GM12878 (cell line): Measurements from ENCODE around the gene LDLRAD3. TPM values are rescaled to one million over a fixed set of nuclear protein-coding genes. Genes with fewer than 3 reads are reported as not detected.

Experiments used
- ATAC-seq: fragments of 200-7000 bp; cut with Tn5 transposase; 3 replicates; pipeline ENCODE4 v1.9.1; 2020; ENCODE audit warnings: mild to moderate bottlenecking, moderate library complexity
- BruUV-seq: library from RNA; stranded (reverse); fragments of 400-500 nt; replicated peaks from 2 replicates; lab custom pipeline; 2021; lab: Mats Ljungman, UMichigan
- CTCF ChIA-PET: fragments of 300-600 bp; sonication (Branson Sonifier 250); formaldehyde crosslinking; extraction: SDS; loops from one replicate; lab custom pipeline; 2021; ENCODE audit warnings: inconsistent platforms; lab: Yijun Ruan, JAX
- POLR2A ChIA-PET: fragments of 350-600 bp; formaldehyde crosslinking; extraction: SDS; loops from one replicate; lab custom pipeline; 2021; ENCODE audit warnings: inconsistent platforms; lab: Charles Lee
- RAD21 ChIA-PET: fragments of 300-600 bp; sonication (Branson Sonifier 250); formaldehyde crosslinking; loops from one replicate; lab custom pipeline; 2023; ENCODE audit warnings: antibody characterized with exemption; ENCODE audit not compliant: unreplicated experiment; lab: Charles Lee
- SMC1A ChIA-PET: fragments of 300-600 bp; sonication (Branson Sonifier 250); formaldehyde crosslinking; loops from one replicate; lab custom pipeline; 2023; ENCODE audit not compliant: unreplicated experiment, uncharacterized antibody; lab: Charles Lee
- DNase-seq: peaks from one replicate; pipeline ENCODE4 v3.0.0-alpha.2; 2011; ENCODE audit warnings: low read depth, low spot score
- FAIRE-seq: peaks from 3 replicates; lab custom pipeline; 2011; peaks lifted over from hg19 to GRCh38; lab: Jason Lieb, UNC
- H2AFZ ChIP-seq: 2 replicates; pipeline ENCODE4 v1.6.0; 2011; ENCODE audit warnings: low read depth, low read length, control low read depth; ENCODE audit not compliant: control insufficient read depth
- H3K27ac ChIP-seq: 2 replicates; pipeline ENCODE4 v1.5.1; 2011; ENCODE audit warnings: control low read depth; ENCODE audit not compliant: control insufficient read depth, insufficient read depth
- H3K27me3 ChIP-seq, 2 experiments: replicated peaks in 1 of 2; 2 replicates each; pipeline versions ENCODE4 v1.6.0 to v1.6.1; 2011; ENCODE audit warnings: low read length in 1 of 2; ENCODE audit not compliant: control insufficient read depth in 2 of 2, insufficient read depth in 2 of 2
- H3K36me3 ChIP-seq, 2 experiments: 2 replicates each; pipeline ENCODE4 v1.5.1; 2011; ENCODE audit warnings: low read length in 1 of 2; ENCODE audit not compliant: control insufficient read depth in 2 of 2, insufficient read depth in 2 of 2
- H3K4me1 ChIP-seq: 2 replicates; pipeline ENCODE4 v1.6.1; 2011; ENCODE audit warnings: mild to moderate bottlenecking, low read length, moderate library complexity, mixed read lengths; ENCODE audit not compliant: control insufficient read depth, insufficient read depth
- H3K4me2 ChIP-seq: 2 replicates; pipeline ENCODE4 v1.6.0; 2011; ENCODE audit warnings: control low read depth; ENCODE audit not compliant: control insufficient read depth, insufficient read depth
- H3K4me3 ChIP-seq: fragments of 200-600 bp; sonication (generic); 2 replicates; pipeline ENCODE4 v1.5.1; 2016
- H3K79me2 ChIP-seq: 2 replicates; pipeline ENCODE4 v1.6.0; 2011; ENCODE audit warnings: low read length; ENCODE audit not compliant: control insufficient read depth, insufficient read depth
- H3K9ac ChIP-seq: 2 replicates; pipeline ENCODE4 v1.8.0; 2011; ENCODE audit warnings: low read length, control low read depth, mixed read lengths; ENCODE audit not compliant: control insufficient read depth, insufficient read depth
- H3K9me3 ChIP-seq: replicated peaks from 3 replicates; pipeline ENCODE4 v1.5.1; 2011; ENCODE audit warnings: mild to moderate bottlenecking, low read length; ENCODE audit not compliant: control insufficient read depth, insufficient read depth
- H4K20me1 ChIP-seq: 2 replicates; pipeline ENCODE4 v1.6.0; 2011; ENCODE audit not compliant: control insufficient read depth, insufficient read depth
- IKZF2 ChIP-seq, 2 experiments: fragments of 450-650 bp; IDR thresholded peaks; 2 replicates each; pipeline ENCODE4 v1.6.1; 2017; ENCODE audit warnings: mild to moderate bottlenecking in 2 of 2, moderate library complexity in 2 of 2
- MEF2A ChIP-seq: IDR thresholded peaks from 2 replicates; pipeline ENCODE4 v1.6.1; 2011; ENCODE audit warnings: low read depth, mild to moderate bottlenecking, low read length, moderate library complexity; ENCODE audit not compliant: insufficient read depth
- MTA3 ChIP-seq: IDR thresholded peaks from 2 replicates; pipeline ENCODE4 v1.6.1; 2012; ENCODE audit warnings: low read length, inconsistent platforms, borderline replicate concordance
- NFYA ChIP-seq: IDR thresholded peaks from 2 replicates; pipeline ENCODE4 v1.6.1; 2011; ENCODE audit warnings: low read depth, mild to moderate bottlenecking, low read length, improper control_type of control experiment, borderline replicate concordance
- REST ChIP-seq: IDR thresholded peaks from 2 replicates; pipeline ENCODE4 v1.6.1; 2012; ENCODE audit warnings: mild to moderate bottlenecking, low read depth, low read length
- TBL1XR1 ChIP-seq: IDR thresholded peaks from 2 replicates; pipeline ENCODE4 v1.6.1; 2012; ENCODE audit warnings: low read depth, low read length, improper control_type of control experiment
- USF1 ChIP-seq: IDR thresholded peaks from 2 replicates; pipeline ENCODE4 v1.6.1; 2011; ENCODE audit warnings: borderline replicate concordance, low read depth, mild to moderate bottlenecking, moderate library complexity, mixed read lengths, low read length; ENCODE audit not compliant: insufficient read depth; ENCODE audit errors: extremely low read length
- ZNF217 ChIP-seq: fragments of 450-650 bp; IDR thresholded peaks from 2 replicates; pipeline ENCODE4 v1.6.1; 2017; ENCODE audit warnings: antibody characterized with exemption, mild to moderate bottlenecking
- ZNF274 ChIP-seq: IDR thresholded peaks from one replicate; pipeline ENCODE4 v1.8.0; 2011; ENCODE audit not compliant: insufficient read length, insufficient read depth
- WGBS: methylation state at CpG from one replicate; pipeline ENCODE4 v1.1.6; 2016; ENCODE audit warnings: low lambda C conversion rate; ENCODE audit not compliant: insufficient replicate concordance, insufficient coverage; ENCODE audit errors: missing lambda C conversion rate; 5-methylcytosine and 5-hydroxymethylcytosine counted together
- in situ Hi-C: fragments of 300-500 bp; cut with MboI; formaldehyde crosslinking; loops from 9 replicates; pipeline ENCODE4 v1.14.3; 2018; ENCODE audit warnings: mixed read lengths
- intact Hi-C: fragments of 100-400 bp; cut with micrococcal nuclease; formaldehyde crosslinking; loops from one replicate; pipeline ENCODE4 v1.14.2; 2022; ENCODE audit not compliant: unreplicated experiment
- polyA plus RNA-seq, 11 experiments: library from polyadenylated mRNA; depleted of rRNA in 4 of 11; unstranded in 6 of 11; stranded (reverse) in 5 of 11; fragments of >200 nt; fragmentation: Nextera tagmentation in 4 of 11; fragmentation: Illumina TruSeq in 1 of 11; extraction: Ambion mirVana in 4 of 11; extraction: Trizol in 1 of 11; gene quantifications; 1 replicate in 1 of 11; 2 replicates in 10 of 11; pipeline versions ENCODE4 v1.2.1 to v1.2.3, GENCODE V29; 2011 to 2016; ENCODE audit warnings: inconsistent platforms in 2 of 11, missing spikeins in 2 of 11, low read depth in 1 of 11
- total RNA-seq, 4 experiments: library from RNA; depleted of rRNA in 3 of 4; stranded (reverse); fragments of >200 nt in 3 of 4; fragmentation: Illumina TruSeq in 1 of 4; extraction: Trizol in 1 of 4; gene quantifications; 2 replicates each; pipeline versions ENCODE4 v1.2.1 to v1.2.3, GENCODE V29; 2013 to 2021
- TF ChIP-seq, protein P1 (sequence below): fragments of 450-650 bp; formaldehyde crosslinking; IDR thresholded peaks from 2 replicates; pipeline ENCODE4 v1.5.0; 2022; ENCODE audit warnings: mild to moderate bottlenecking, missing genetic modification characterization

The LDLRAD3 gene
- total and polyA plus RNA-seq, 10 of the 15 experiments (the other 5 are each of a cell fraction or from before 2014, with no cell fraction given) = 2.5 to 17.2 (median 10.7) TPM

DNA sequence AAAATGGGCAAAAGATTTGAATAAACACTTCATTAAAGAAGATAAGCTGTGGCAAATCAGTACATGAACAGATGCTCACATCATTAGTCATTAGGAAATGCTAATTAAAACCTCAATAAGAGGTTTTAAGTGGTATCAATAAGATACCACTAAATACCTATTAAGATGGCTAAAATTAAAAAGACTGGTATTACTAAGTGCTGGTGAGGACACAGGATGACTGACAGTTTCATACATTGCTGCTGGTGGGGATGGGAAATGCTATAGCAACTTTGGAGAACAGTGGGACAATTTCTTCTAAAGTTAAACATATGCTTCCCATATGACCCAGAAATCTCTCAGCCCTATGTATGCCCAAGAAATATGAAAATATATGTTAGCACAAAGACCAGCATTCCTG is 276.1 kb downstream of the LDLRAD3 start (continued):
- TF ChIP-seq NFYA (no peak), ZNF274 (no peak), TBL1XR1 (no peak), MEF2A (no peak), IKZF2 (IDR thresholded peaks at IDR 0.05) (no peak)

GRCh38 chr11:36222831-36223635 is 279.2 kb downstream of the LDLRAD3 start:
- intact Hi-C loops (no loop called here), in situ Hi-C loops (no loop called here)
- CTCF ChIA-PET = interaction anchor here (1.0 kb wide), 1 partner anchor 36 kb away, joined by 3 read pairs; no protein-coding TSS in a partner anchor
- H3K9me3 ChIP-seq = peaks cover 2% of the 10 kb centered on the region; the same call in 1 of the 3 replicates
- no peaks in the 10 kb centered on the region for H3K4me1 ChIP-seq
- H3K27me3 ChIP-seq = no peaks in the 10 kb centered on the region
- no peaks in the 10 kb centered on the region for H3K79me2 ChIP-seq
- H4K20me1 ChIP-seq = no peaks in the 10 kb centered on the region
- RAD21 ChIA-PET = interaction anchor here (0.7 to 1.5 kb wide), 2 partner anchors 36 to 86 kb away, joined by 3 read pairs; no protein-coding TSS in a partner anchor
- H3K4me2 ChIP-seq = no peak overlapping the region
- no peaks in the 10 kb centered on the region for H3K36me3 ChIP-seq
- SMC1A ChIA-PET = interaction anchor here (1.0 kb wide), 1 partner anchor 13 kb away, joined by 3 read pairs; no protein-coding TSS in a partner anchor
- no TSS peak for BruUV-seq
- DNase-seq = no peak
- no peak overlapping the region for H3K9ac ChIP-seq
- H2AFZ ChIP-seq = no peak overlapping the region
- H3K4me3 ChIP-seq = no peak overlapping the region
- ATAC-seq = no peak
- no peak overlapping the region for H3K27ac ChIP-seq
- POLR2A ChIA-PET = no interaction called here
- FAIRE-seq = no peak
- WGBS = 39% methylated on average over 14 of the region's 14 CpGs
- TF ChIP-seq MEF2A (no peak), USF1 (no peak), REST (no peak), MTA3 (no peak), ZNF217 (no peak)
- TF ChIP-seq, protein P1, sequence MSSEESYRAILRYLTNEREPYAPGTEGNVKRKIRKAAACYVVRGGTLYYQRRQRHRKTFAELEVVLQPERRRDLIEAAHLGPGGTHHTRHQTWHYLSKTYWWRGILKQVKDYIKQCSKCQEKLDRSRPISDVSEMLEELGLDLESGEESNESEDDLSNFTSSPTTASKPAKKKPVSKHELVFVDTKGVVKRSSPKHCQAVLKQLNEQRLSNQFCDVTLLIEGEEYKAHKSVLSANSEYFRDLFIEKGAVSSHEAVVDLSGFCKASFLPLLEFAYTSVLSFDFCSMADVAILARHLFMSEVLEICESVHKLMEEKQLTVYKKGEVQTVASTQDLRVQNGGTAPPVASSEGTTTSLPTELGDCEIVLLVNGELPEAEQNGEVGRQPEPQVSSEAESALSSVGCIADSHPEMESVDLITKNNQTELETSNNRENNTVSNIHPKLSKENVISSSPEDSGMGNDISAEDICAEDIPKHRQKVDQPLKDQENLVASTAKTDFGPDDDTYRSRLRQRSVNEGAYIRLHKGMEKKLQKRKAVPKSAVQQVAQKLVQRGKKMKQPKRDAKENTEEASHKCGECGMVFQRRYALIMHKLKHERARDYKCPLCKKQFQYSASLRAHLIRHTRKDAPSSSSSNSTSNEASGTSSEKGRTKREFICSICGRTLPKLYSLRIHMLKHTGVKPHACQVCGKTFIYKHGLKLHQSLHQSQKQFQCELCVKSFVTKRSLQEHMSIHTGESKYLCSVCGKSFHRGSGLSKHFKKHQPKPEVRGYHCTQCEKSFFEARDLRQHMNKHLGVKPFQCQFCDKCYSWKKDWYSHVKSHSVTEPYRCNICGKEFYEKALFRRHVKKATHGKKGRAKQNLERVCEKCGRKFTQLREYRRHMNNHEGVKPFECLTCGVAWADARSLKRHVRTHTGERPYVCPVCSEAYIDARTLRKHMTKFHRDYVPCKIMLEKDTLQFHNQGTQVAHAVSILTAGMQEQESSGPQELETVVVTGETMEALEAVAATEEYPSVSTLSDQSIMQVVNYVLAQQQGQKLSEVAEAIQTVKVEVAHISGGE (CRISPR knock-in tag) = no peak
